GM23338 (cell line): Measurements from ENCODE around the gene DENND2A. TPM values are rescaled to one million over a fixed set of nuclear protein-coding genes. Genes with fewer than 3 reads are reported as not detected.

Source experiments
- ATAC-seq: fragments of 200-7000 bp; cut with Tn5 transposase; 3 replicates; pipeline ENCODE4 v1.9.1; 2020
- DNase-seq: peaks from one replicate; pipeline ENCODE4 v3.0.0-alpha.2; 2015; ENCODE audit warnings: low spot score
- H2AFZ ChIP-seq: fragments of 200-600 bp; sonication (generic); 2 replicates; pipeline ENCODE4 v1.8.0; 2016; ENCODE audit warnings: antibody characterized with exemption, mild to moderate bottlenecking, moderate library complexity
- H3F3A ChIP-seq: fragments of 200-600 bp; sonication (generic); replicated peaks from 2 replicates; pipeline ENCODE4 v1.8.0; 2017; ENCODE audit warnings: antibody characterized with exemption, mixed run types, low read depth
- H3K27ac ChIP-seq: fragments of 200-600 bp; sonication (generic); 2 replicates; pipeline ENCODE4 v1.6.1; 2016; ENCODE audit warnings: low read depth
- H3K27me3 ChIP-seq: fragments of 200-600 bp; sonication (generic); 2 replicates; pipeline ENCODE4 v1.8.0; 2016; ENCODE audit warnings: mild to moderate bottlenecking, mixed run types, moderate library complexity; ENCODE audit not compliant: insufficient read depth
- H3K36me3 ChIP-seq: fragments of 200-600 bp; sonication (generic); 2 replicates; pipeline ENCODE4 v1.8.0; 2016; ENCODE audit warnings: mild to moderate bottlenecking; ENCODE audit not compliant: insufficient read depth
- H3K4me1 ChIP-seq: fragments of 200-600 bp; sonication (generic); 2 replicates; pipeline ENCODE4 v1.8.0; 2016; ENCODE audit warnings: mild to moderate bottlenecking, moderate library complexity; ENCODE audit not compliant: insufficient read depth
- H3K4me2 ChIP-seq: fragments of 200-600 bp; sonication (generic); 2 replicates; pipeline ENCODE4 v1.7.1; 2017; ENCODE audit warnings: mixed run types
- H3K4me3 ChIP-seq: fragments of 200-600 bp; sonication (generic); 2 replicates; pipeline ENCODE4 v1.6.1; 2016; ENCODE audit warnings: mixed run types
- H3K79me2 ChIP-seq: fragments of 200-600 bp; sonication (generic); replicated peaks from 2 replicates; pipeline ENCODE4 v1.8.0; 2017; ENCODE audit warnings: mild to moderate bottlenecking; ENCODE audit not compliant: insufficient read depth
- H3K9me2 ChIP-seq: fragments of 200-600 bp; sonication (generic); 2 replicates; pipeline ENCODE4 v1.8.0; 2017; ENCODE audit not compliant: insufficient read depth
- H4K20me1 ChIP-seq: fragments of 200-600 bp; sonication (generic); replicated peaks from 2 replicates; pipeline ENCODE4 v1.8.0; 2017; ENCODE audit warnings: mild to moderate bottlenecking; ENCODE audit not compliant: insufficient read depth
- H3K27ac Mint-ChIP-seq: 2 replicates; pipeline ENCODE4 v1.8.0; 2020; ENCODE audit warnings: inconsistent platforms, mild to moderate bottlenecking, moderate library complexity, mixed read lengths
- H3K27me3 Mint-ChIP-seq: 3 replicates; pipeline ENCODE4 v1.8.0; 2022; ENCODE audit warnings: low read depth, mild to moderate bottlenecking, moderate library complexity, mixed read lengths, inconsistent platforms; ENCODE audit not compliant: insufficient read depth, poor library complexity
- H3K36me3 Mint-ChIP-seq: 3 replicates; pipeline ENCODE4 v1.8.0; 2021; ENCODE audit warnings: low read depth, mild to moderate bottlenecking, inconsistent platforms, moderate library complexity, mixed read lengths
- H3K4me1 Mint-ChIP-seq: 3 replicates; pipeline ENCODE4 v1.8.0; 2020; ENCODE audit warnings: mild to moderate bottlenecking, inconsistent platforms, mixed read lengths
- H3K4me3 Mint-ChIP-seq: 3 replicates; pipeline ENCODE4 v1.8.0; 2021; ENCODE audit warnings: moderate library complexity, mild to moderate bottlenecking, inconsistent platforms, mixed read lengths
- H3K9me3 Mint-ChIP-seq: 3 replicates; pipeline ENCODE4 v1.8.0; 2020; ENCODE audit warnings: moderate library complexity, mild to moderate bottlenecking, inconsistent platforms, mixed read lengths
- CREB1 ChIP-seq: fragments of 250-450 bp; sonication (Bioruptor Pico); IDR thresholded peaks from 2 replicates; pipeline ENCODE4 v1.5.0; 2020; ENCODE audit warnings: low read depth, mild to moderate bottlenecking, moderate library complexity
- EZH2 ChIP-seq: fragments of 200-600 bp; sonication (generic); IDR thresholded peaks from one replicate; pipeline ENCODE4 v1.8.0; 2017; ENCODE audit warnings: antibody characterized with exemption, mild to moderate bottlenecking, low read depth; ENCODE audit not compliant: unreplicated experiment
- POLR2AphosphoS5 ChIP-seq: IDR thresholded peaks from 2 replicates; pipeline ENCODE4 v1.6.1; 2016; ENCODE audit warnings: antibody characterized with exemption, low read depth
- STAT1 ChIP-seq: IDR thresholded peaks from one replicate; pipeline ENCODE4 v1.6.1; 2016; ENCODE audit warnings: antibody characterized with exemption; ENCODE audit not compliant: unreplicated experiment
- ZNF114 ChIP-seq: fragments of 250-450 bp; sonication (Bioruptor Pico); IDR thresholded peaks from 2 replicates; pipeline ENCODE4 v1.5.0; 2020; ENCODE audit warnings: mild to moderate bottlenecking, moderate library complexity
- ZNF331 ChIP-seq: fragments of 250-450 bp; sonication (Bioruptor Pico); IDR thresholded peaks from 2 replicates; pipeline ENCODE4 v1.5.0; 2020; ENCODE audit warnings: low read depth, mild to moderate bottlenecking, moderate library complexity
- ZNF462 ChIP-seq: fragments of 250-450 bp; sonication (Bioruptor Pico); IDR thresholded peaks from 2 replicates; pipeline ENCODE4 v1.5.0; 2020; ENCODE audit warnings: mild to moderate bottlenecking, moderate library complexity
- polyA plus RNA-seq: library from polyadenylated mRNA; unstranded; fragments of >200 nt; fragmentation: Nextera tagmentation; extraction: Ambion mirVana; gene quantifications from 2 replicates; pipeline ENCODE4 v1.2.1, GENCODE V29; 2016
- total RNA-seq: library from RNA; depleted of rRNA; stranded (reverse); fragments of >200 nt; shearing (Covaris generic); gene quantifications from 2 replicates; pipeline ENCODE4 v1.2.3, GENCODE V29; 2014

DENND2A gene
- total and polyA plus RNA-seq, 2 experiments from 2014 or later = 1.7 to 5.6 TPM

- DNase-seq (peak; percentile 21), ATAC-seq (peak; percentile 14)
- H3K9me2 ChIP-seq = no peaks in the 10 kb centered on the region
- H3K36me3 ChIP-seq = no peaks in the 10 kb centered on the region
- H3K4me1 ChIP-seq = peaks cover 5% of the 10 kb centered on the region; the same call in 1 of the 2 replicates
- TF ChIP-seq ZNF331 (CRISPR knock-in tag) = no peak
- no peak for TF ChIP-seq STAT1
- TF ChIP-seq EZH2 = no peak
- TF ChIP-seq ZNF462 (CRISPR knock-in tag) = no peak
- no peak for TF ChIP-seq POLR2AphosphoS5
- no peak for TF ChIP-seq ZNF114 (CRISPR knock-in tag)
- no peak for TF ChIP-seq CREB1 (CRISPR knock-in tag)
- no peak overlapping the region for H3K4me3 Mint-ChIP-seq
- H3K27ac ChIP-seq = 0 out of 2 replicates have a peak overlapping the region, but pooled peaks have one; percentile 8
- H3K27me3 Mint-ChIP-seq = peaks cover 5% of the 10 kb centered on the region
- H3K4me1 Mint-ChIP-seq = peaks cover 15% of the 10 kb centered on the region
- H3K4me3 ChIP-seq = no peak overlapping the region
- H3K79me2 ChIP-seq = no peaks in the 10 kb centered on the region
- H4K20me1 ChIP-seq = no peaks in the 10 kb centered on the region
- 0 out of 2 replicates have a peak, but pooled peaks cover 5% of the 10 kb centered on the region for H3F3A ChIP-seq
- no peaks in the 10 kb centered on the region for H3K27me3 ChIP-seq
- H3K4me2 ChIP-seq = peak overlapping the region; percentile 36; the same call in 1 of the 2 replicates
- no peaks in the 10 kb centered on the region; the same call in 1 of the 3 replicates for H3K9me3 Mint-ChIP-seq
- 0 out of 3 replicates have a peak, but pooled peaks cover 3% of the 10 kb centered on the region for H3K36me3 Mint-ChIP-seq
- H3K27ac Mint-ChIP-seq = peak overlapping the region; percentile 55; the same call in 1 of the 2 replicates
- H2AFZ ChIP-seq = peak overlapping the region; percentile 66; the same call in 1 of the 2 replicates
Measured at GRCh38 chr7:140519007-140519399, 121.6 kb downstream of the DENND2A start.
